PC-9 (cell line): Measurements from ENCODE around the gene USP33. TPM values are rescaled to one million over a fixed set of nuclear protein-coding genes. Genes with fewer than 3 reads are reported as not detected.

ENCODE experiments used
- BruUV-seq: library from RNA; stranded (reverse); fragments of 400-500 nt; replicated peaks from 2 replicates; lab custom pipeline; 2021; lab: Mats Ljungman, UMichigan
- CTCF ChIA-PET: fragments of 300-600 bp; sonication (Branson Sonifier 250); formaldehyde crosslinking; loops from one replicate; lab custom pipeline; 2022; ENCODE audit warnings: antibody characterized with exemption; lab: Charles Lee
- POLR2A ChIA-PET: fragments of 300-600 bp; sonication (Branson Sonifier 250); formaldehyde crosslinking; loops from one replicate; lab custom pipeline; 2022; ENCODE audit warnings: antibody characterized with exemption; ENCODE audit not compliant: unreplicated experiment; lab: Charles Lee
- DNase-seq, 2 experiments: peaks; one replicate each; pipeline versions ENCODE4 v3.0.0 to v3.0.0-alpha.2; 2015 to 2022; ENCODE audit warnings: mixed read lengths in 1 of 2
- H2AFZ ChIP-seq: fragments of 200-600 bp; sonication (generic); 2 replicates; pipeline ENCODE4 v1.8.1; 2017; ENCODE audit warnings: antibody characterized with exemption
- H3F3A ChIP-seq: fragments of 200-600 bp; sonication (generic); 2 replicates; pipeline ENCODE4 v1.8.1; 2017; ENCODE audit warnings: antibody characterized with exemption, mild to moderate bottlenecking, low read depth; ENCODE audit not compliant: insufficient read depth
- H3K27ac ChIP-seq: fragments of 200-600 bp; sonication (generic); 2 replicates; pipeline ENCODE4 v1.6.1; 2016; ENCODE audit warnings: mixed run types
- H3K27me3 ChIP-seq: fragments of 200-600 bp; sonication (generic); 2 replicates; pipeline ENCODE4 v1.6.1; 2016; ENCODE audit warnings: low read depth, mixed run types; ENCODE audit not compliant: insufficient read depth
- H3K36me3 ChIP-seq: fragments of 200-600 bp; sonication (generic); 2 replicates; pipeline ENCODE4 v1.6.1; 2016; ENCODE audit warnings: low read depth, mixed run types
- H3K4me1 ChIP-seq: fragments of 200-600 bp; sonication (generic); replicated peaks from 2 replicates; pipeline ENCODE4 v1.6.1; 2016; ENCODE audit warnings: mixed run types; ENCODE audit not compliant: insufficient read depth
- H3K4me2 ChIP-seq: fragments of 200-600 bp; sonication (generic); 2 replicates; pipeline ENCODE4 v1.6.1; 2017; ENCODE audit warnings: mixed run types
- H3K4me3 ChIP-seq: fragments of 200-600 bp; sonication (generic); 2 replicates; pipeline ENCODE4 v1.6.1; 2016; ENCODE audit warnings: mixed run types
- H3K79me2 ChIP-seq: fragments of 200-600 bp; sonication (generic); 2 replicates; pipeline ENCODE4 v1.6.1; 2017; ENCODE audit warnings: low read depth, mixed run types
- H3K9me2 ChIP-seq: fragments of 200-600 bp; sonication (generic); 2 replicates; pipeline ENCODE4 v1.8.1; 2017; ENCODE audit warnings: mild to moderate bottlenecking; ENCODE audit not compliant: insufficient read depth
- H3K9me3 ChIP-seq: fragments of 200-600 bp; sonication (generic); 2 replicates; pipeline ENCODE4 v1.8.1; 2016; ENCODE audit warnings: low read depth; ENCODE audit not compliant: insufficient read depth
- H4K20me1 ChIP-seq: fragments of 200-600 bp; sonication (generic); 2 replicates; pipeline ENCODE4 v1.8.1; 2017; ENCODE audit not compliant: insufficient read depth
- EZH2 ChIP-seq: fragments of 200-600 bp; sonication (generic); IDR thresholded peaks from 2 replicates; pipeline ENCODE4 v1.8.0; 2017; ENCODE audit warnings: antibody characterized with exemption, low read depth
- intact Hi-C: fragments of 100-400 bp; cut with micrococcal nuclease; formaldehyde crosslinking; loops from one replicate; pipeline ENCODE4 v1.10.0; 2022; ENCODE audit not compliant: unreplicated experiment
- total RNA-seq: library from RNA; stranded (reverse); gene quantifications from 2 replicates; pipeline ENCODE4 v1.2.3, GENCODE V29; 2021
- TF ChIP-seq, protein P1 (sequence below): fragments of 200-600 bp; sonication (generic); conservative IDR thresholded peaks from 2 replicates; pipeline ENCODE4 v1.6.1; 2017; ENCODE audit warnings: mixed run types, antibody characterized with exemption, mild to moderate bottlenecking, moderate library complexity

Gene USP33
- total RNA-seq, 1 experiment from 2014 or later, result 59.1 TPM

DNA sequence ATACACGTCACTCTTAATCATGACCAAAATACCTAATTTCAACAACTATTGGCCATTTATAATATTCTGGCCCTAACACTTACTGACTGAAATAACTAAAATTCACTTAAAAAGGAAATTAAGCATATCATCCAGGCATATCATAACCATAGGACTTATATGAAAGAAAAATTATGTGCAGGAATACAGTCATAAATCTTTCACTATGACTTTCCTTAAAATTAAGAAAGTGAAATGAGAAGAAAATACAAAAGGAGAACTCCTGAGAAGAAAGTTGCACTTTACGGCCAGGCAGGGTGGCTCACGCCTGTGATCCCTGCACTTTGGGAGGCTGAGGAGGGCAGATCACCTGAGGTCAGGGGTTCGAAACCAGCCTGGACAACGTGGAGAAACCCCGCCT lies 86.6 kb downstream of the USP33 start:
- peaks cover 19% of the 10 kb centered on the region; the same call in 1 of the 2 replicates for H3F3A ChIP-seq
- no peaks in the 10 kb centered on the region for H3K9me3 ChIP-seq
- no peak overlapping the region for H3K27ac ChIP-seq
- TF ChIP-seq, protein P1, sequence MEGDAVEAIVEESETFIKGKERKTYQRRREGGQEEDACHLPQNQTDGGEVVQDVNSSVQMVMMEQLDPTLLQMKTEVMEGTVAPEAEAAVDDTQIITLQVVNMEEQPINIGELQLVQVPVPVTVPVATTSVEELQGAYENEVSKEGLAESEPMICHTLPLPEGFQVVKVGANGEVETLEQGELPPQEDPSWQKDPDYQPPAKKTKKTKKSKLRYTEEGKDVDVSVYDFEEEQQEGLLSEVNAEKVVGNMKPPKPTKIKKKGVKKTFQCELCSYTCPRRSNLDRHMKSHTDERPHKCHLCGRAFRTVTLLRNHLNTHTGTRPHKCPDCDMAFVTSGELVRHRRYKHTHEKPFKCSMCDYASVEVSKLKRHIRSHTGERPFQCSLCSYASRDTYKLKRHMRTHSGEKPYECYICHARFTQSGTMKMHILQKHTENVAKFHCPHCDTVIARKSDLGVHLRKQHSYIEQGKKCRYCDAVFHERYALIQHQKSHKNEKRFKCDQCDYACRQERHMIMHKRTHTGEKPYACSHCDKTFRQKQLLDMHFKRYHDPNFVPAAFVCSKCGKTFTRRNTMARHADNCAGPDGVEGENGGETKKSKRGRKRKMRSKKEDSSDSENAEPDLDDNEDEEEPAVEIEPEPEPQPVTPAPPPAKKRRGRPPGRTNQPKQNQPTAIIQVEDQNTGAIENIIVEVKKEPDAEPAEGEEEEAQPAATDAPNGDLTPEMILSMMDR, result no peak
- TF ChIP-seq EZH2, result no peak
- no peak overlapping the region for H3K4me3 ChIP-seq
- no TSS peak for BruUV-seq
- intact Hi-C loops, result no loop called here
- no peaks in the 10 kb centered on the region for H3K9me2 ChIP-seq
- H3K36me3 ChIP-seq, result peaks cover 33% of the 10 kb centered on the region
- POLR2A ChIA-PET, result no interaction called here
- peaks cover 100% of the 10 kb centered on the region for H3K79me2 ChIP-seq
- no peak for DNase-seq
- no peak overlapping the region for H3K4me2 ChIP-seq
- no peaks in the 10 kb centered on the region for H3K27me3 ChIP-seq
- no peak overlapping the region for H2AFZ ChIP-seq
- H4K20me1 ChIP-seq, result peaks cover 100% of the 10 kb centered on the region
- H3K4me1 ChIP-seq, result peaks cover 15% of the 10 kb centered on the region; the same call in 1 of the 2 replicates
- CTCF ChIA-PET, result interaction anchor here (1.0 kb wide), 1 partner anchor 8 kb away, joined by 3 read pairs; no protein-coding TSS in a partner anchor

DNA sequence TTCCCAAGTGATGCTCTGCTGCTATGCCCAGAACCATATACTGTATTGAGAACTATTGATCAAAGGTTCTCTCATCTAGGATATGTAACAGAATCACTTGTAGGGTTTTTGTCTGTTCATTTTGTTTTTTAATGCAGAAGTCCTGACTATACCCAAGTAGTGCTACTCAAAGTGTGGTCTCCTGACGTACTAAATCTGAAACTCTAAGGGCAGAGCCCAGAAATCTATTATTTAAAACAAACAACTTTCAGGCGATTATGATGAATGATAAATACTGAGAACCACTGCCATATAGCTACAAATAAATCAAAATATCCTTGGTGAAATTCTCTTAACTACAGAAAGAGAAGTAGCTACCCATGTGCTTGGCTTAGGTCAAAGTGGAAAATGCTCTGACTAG lies 87.3 kb downstream of the USP33 start:
- H4K20me1 ChIP-seq, result peaks cover 100% of the 10 kb centered on the region
- BruUV-seq, result no TSS peak
- TF ChIP-seq, protein P1, result no peak
- no peak for TF ChIP-seq EZH2
- H3F3A ChIP-seq, result peaks cover 19% of the 10 kb centered on the region; the same call in 1 of the 2 replicates
- POLR2A ChIA-PET, result no interaction called here
- no peak overlapping the region for H3K4me2 ChIP-seq
- H3K4me3 ChIP-seq, result no peak overlapping the region
- H3K36me3 ChIP-seq, result peaks cover 32% of the 10 kb centered on the region
- no peak overlapping the region; the same call in 1 of the 2 replicates for H3K27ac ChIP-seq
- DNase-seq, result no peak
- no peaks in the 10 kb centered on the region for H3K27me3 ChIP-seq
- intact Hi-C loops, result no loop called here
- no peak overlapping the region for H2AFZ ChIP-seq
- no peaks in the 10 kb centered on the region for H3K9me2 ChIP-seq
- CTCF ChIA-PET, result interaction anchor here (1.0 kb wide), 1 partner anchor 9 kb away, joined by 3 read pairs; no protein-coding TSS in a partner anchor
- H3K79me2 ChIP-seq, result peaks cover 100% of the 10 kb centered on the region
- peaks cover 14% of the 10 kb centered on the region; the same call in 1 of the 2 replicates for H3K4me1 ChIP-seq
- H3K9me3 ChIP-seq, result no peaks in the 10 kb centered on the region

DNA sequence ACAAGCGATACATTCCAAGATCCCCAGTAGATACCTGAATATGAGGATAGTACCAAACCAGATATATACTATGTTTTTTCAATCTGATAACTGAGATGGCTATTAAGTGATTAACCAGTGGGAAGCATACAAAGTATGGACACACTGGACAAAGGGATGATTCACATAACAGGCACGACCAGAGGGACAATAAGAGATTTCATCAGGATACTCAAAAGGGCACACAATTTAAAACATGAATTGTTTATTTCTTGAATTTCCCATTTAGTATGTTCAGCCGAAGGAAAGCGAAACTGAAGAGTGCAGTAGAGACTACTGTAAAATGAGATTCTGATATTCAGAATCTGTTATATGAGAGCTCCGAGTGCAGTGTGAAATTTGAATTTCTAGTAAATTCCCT lies 87.8 kb downstream of the USP33 start:
- Histone ChIP-seq H3K36me3 (peaks cover 27% of the 10 kb centered on the region), H3K4me2 (no peak overlapping the region), H3K4me3 (no peak overlapping the region), H3K4me1 (peaks cover 9% of the 10 kb centered on the region; the same call in 1 of the 2 replicates), H3K9me2 (no peaks in the 10 kb centered on the region), H4K20me1 (peaks cover 100% of the 10 kb centered on the region), H3K27ac (peak overlapping the region; percentile 9; the same call in 1 of the 2 replicates), H3K9me3 (no peaks in the 10 kb centered on the region), H3K79me2 (peaks cover 100% of the 10 kb centered on the region), H3F3A (peaks cover 19% of the 10 kb centered on the region; the same call in 1 of the 2 replicates), H2AFZ (no peak overlapping the region), H3K27me3 (no peaks in the 10 kb centered on the region)
- TF ChIP-seq, protein P1, result no peak
- no peak for TF ChIP-seq EZH2
- intact Hi-C loops, result no loop called here
- no TSS peak for BruUV-seq
- CTCF ChIA-PET, result no interaction called here
- POLR2A ChIA-PET, result no interaction called here
- no peak for DNase-seq
